ENCODE data around the gene VIL1.

Gene VIL1

DNA sequence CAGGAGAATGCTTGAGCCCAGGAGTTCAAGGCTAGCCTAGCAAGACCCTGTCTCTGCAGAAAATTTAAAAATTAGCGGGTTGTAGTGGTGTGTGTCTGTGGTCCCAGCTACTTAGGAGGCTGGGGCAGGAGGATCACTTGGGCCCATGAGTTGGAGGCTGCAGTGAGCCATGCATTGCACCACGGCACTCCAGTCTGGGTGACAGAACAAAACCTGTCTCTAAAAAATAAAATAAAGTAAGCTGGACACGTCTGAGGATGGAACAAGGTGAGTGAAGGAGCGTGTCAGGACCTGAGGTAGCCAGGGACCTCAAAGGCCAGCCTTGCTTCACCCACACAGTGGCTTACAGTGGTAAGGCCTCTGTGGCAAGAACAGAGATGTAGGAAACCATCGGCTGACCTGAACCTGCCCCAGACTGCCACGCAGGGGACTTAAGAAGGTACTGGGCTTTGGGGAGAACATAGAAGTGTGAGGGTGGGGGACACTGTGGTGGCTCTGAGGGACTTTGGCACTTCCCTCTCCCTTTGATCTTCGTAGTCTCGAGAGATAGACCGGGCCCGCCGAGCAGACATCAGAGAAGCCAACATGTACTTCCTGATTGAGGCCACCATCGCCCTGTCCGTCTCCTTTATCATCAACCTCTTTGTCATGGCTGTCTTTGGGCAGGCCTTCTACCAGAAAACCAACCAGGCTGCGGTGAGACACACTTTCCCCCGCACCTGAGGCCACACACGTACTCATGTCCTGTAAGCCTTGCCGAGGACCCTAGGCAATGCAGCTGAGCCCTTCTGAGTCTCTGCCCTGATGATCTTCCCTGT, 29.4 kb upstream of the VIL1 start (continued):
- TF ChIP-seq, protein P1, sequence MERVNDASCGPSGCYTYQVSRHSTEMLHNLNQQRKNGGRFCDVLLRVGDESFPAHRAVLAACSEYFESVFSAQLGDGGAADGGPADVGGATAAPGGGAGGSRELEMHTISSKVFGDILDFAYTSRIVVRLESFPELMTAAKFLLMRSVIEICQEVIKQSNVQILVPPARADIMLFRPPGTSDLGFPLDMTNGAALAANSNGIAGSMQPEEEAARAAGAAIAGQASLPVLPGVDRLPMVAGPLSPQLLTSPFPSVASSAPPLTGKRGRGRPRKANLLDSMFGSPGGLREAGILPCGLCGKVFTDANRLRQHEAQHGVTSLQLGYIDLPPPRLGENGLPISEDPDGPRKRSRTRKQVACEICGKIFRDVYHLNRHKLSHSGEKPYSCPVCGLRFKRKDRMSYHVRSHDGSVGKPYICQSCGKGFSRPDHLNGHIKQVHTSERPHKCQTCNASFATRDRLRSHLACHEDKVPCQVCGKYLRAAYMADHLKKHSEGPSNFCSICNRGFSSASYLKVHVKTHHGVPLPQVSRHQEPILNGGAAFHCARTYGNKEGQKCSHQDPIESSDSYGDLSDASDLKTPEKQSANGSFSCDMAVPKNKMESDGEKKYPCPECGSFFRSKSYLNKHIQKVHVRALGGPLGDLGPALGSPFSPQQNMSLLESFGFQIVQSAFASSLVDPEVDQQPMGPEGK (tag by site-specific recombination; IDR thresholded peaks at IDR 0.05): no peak
- no peak for TF ChIP-seq ZNF174 (tag by site-specific recombination; IDR thresholded peaks at IDR 0.05)
- no peak for TF ChIP-seq RBAK (tag by site-specific recombination; IDR thresholded peaks at IDR 0.05)

DNA sequence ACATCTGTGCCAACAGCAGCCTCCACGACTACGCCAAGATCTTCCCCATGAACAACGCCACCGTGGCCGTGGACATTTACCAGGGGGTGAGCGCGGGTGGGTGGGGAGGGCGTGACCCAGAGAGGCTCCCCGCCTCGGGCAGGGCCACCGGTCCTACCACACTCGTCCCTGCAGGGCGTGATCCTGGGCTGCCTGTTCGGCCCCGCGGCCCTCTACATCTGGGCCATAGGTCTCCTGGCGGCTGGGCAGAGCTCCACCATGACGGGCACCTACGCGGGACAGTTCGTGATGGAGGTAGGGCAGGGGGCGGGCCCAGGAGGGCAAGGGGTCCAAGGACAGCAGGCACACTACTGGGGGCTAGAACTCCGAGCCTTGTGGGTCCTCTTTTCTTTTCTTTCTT, 27.7 kb upstream of the VIL1 start:
- 0 out of 2 replicates have a peak, but pooled peaks cover 4% of the 10 kb centered on the region for H3K4me1 ChIP-seq (ENCODE audit: control insufficient read depth, insufficient read depth, low read length)
- POLR2A ChIA-PET: interaction anchor here (0.6 kb wide), 1 partner anchor 317 kb away, joined by 6 read pairs; no protein-coding TSS in a partner anchor
- no peaks in the 10 kb centered on the region for H3K36me3 ChIP-seq (ENCODE audit: control insufficient read depth in 2 of 2, insufficient read depth in 1 of 2, low read length in 2 of 2)
- no peak overlapping the region for H3K4me3 ChIP-seq (ENCODE audit: low read depth, low read length)
- CTCF ChIA-PET: no interaction called here
- H3K27ac ChIP-seq (ENCODE audit: extremely low read depth, low read depth, low read length): no peak overlapping the region
- no peaks in the 10 kb centered on the region for H3K9me3 ChIP-seq (ENCODE audit: control insufficient read depth, insufficient read depth, low read depth, low read length)
- TF ChIP-seq ZNF677 (tag by site-specific recombination; IDR thresholded peaks at IDR 0.05): no peak
- no peak for TF ChIP-seq ZNF658 (tag by site-specific recombination; IDR thresholded peaks at IDR 0.05)
- TF ChIP-seq ZNF214 (tag by site-specific recombination; IDR thresholded peaks at IDR 0.05; ENCODE audit: borderline replicate concordance): no peak
- TF ChIP-seq ZNF660 (tag by site-specific recombination; IDR thresholded peaks at IDR 0.05): no peak
- no peak for TF ChIP-seq ZNF433 (tag by site-specific recombination; IDR thresholded peaks at IDR 0.05; ENCODE audit: low read depth)
- TF ChIP-seq, protein P2, sequence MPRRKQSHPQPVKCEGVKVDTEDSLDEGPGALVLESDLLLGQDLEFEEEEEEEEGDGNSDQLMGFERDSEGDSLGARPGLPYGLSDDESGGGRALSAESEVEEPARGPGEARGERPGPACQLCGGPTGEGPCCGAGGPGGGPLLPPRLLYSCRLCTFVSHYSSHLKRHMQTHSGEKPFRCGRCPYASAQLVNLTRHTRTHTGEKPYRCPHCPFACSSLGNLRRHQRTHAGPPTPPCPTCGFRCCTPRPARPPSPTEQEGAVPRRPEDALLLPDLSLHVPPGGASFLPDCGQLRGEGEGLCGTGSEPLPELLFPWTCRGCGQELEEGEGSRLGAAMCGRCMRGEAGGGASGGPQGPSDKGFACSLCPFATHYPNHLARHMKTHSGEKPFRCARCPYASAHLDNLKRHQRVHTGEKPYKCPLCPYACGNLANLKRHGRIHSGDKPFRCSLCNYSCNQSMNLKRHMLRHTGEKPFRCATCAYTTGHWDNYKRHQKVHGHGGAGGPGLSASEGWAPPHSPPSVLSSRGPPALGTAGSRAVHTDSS (tag by site-specific recombination; IDR thresholded peaks at IDR 0.05): no peak
- TF ChIP-seq ZNF404 (tag by site-specific recombination; IDR thresholded peaks at IDR 0.05): no peak
- no peak for TF ChIP-seq BCL11A (tag by site-specific recombination; IDR thresholded peaks at IDR 0.05; ENCODE audit: low read depth)
- no peak for TF ChIP-seq MZF1 (tag by site-specific recombination; IDR thresholded peaks at IDR 0.05; ENCODE audit: borderline replicate concordance)
- TF ChIP-seq, protein P3, sequence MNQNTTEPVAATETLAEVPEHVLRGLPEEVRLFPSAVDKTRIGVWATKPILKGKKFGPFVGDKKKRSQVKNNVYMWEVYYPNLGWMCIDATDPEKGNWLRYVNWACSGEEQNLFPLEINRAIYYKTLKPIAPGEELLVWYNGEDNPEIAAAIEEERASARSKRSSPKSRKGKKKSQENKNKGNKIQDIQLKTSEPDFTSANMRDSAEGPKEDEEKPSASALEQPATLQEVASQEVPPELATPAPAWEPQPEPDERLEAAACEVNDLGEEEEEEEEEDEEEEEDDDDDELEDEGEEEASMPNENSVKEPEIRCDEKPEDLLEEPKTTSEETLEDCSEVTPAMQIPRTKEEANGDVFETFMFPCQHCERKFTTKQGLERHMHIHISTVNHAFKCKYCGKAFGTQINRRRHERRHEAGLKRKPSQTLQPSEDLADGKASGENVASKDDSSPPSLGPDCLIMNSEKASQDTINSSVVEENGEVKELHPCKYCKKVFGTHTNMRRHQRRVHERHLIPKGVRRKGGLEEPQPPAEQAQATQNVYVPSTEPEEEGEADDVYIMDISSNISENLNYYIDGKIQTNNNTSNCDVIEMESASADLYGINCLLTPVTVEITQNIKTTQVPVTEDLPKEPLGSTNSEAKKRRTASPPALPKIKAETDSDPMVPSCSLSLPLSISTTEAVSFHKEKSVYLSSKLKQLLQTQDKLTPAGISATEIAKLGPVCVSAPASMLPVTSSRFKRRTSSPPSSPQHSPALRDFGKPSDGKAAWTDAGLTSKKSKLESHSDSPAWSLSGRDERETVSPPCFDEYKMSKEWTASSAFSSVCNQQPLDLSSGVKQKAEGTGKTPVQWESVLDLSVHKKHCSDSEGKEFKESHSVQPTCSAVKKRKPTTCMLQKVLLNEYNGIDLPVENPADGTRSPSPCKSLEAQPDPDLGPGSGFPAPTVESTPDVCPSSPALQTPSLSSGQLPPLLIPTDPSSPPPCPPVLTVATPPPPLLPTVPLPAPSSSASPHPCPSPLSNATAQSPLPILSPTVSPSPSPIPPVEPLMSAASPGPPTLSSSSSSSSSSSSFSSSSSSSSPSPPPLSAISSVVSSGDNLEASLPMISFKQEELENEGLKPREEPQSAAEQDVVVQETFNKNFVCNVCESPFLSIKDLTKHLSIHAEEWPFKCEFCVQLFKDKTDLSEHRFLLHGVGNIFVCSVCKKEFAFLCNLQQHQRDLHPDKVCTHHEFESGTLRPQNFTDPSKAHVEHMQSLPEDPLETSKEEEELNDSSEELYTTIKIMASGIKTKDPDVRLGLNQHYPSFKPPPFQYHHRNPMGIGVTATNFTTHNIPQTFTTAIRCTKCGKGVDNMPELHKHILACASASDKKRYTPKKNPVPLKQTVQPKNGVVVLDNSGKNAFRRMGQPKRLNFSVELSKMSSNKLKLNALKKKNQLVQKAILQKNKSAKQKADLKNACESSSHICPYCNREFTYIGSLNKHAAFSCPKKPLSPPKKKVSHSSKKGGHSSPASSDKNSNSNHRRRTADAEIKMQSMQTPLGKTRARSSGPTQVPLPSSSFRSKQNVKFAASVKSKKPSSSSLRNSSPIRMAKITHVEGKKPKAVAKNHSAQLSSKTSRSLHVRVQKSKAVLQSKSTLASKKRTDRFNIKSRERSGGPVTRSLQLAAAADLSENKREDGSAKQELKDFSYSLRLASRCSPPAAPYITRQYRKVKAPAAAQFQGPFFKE (tag by site-specific recombination; IDR thresholded peaks at IDR 0.05; ENCODE audit: borderline replicate concordance): no peak
- no peak for TF ChIP-seq ZNF621 (tag by site-specific recombination; IDR thresholded peaks at IDR 0.05)
- TF ChIP-seq, protein P4, sequence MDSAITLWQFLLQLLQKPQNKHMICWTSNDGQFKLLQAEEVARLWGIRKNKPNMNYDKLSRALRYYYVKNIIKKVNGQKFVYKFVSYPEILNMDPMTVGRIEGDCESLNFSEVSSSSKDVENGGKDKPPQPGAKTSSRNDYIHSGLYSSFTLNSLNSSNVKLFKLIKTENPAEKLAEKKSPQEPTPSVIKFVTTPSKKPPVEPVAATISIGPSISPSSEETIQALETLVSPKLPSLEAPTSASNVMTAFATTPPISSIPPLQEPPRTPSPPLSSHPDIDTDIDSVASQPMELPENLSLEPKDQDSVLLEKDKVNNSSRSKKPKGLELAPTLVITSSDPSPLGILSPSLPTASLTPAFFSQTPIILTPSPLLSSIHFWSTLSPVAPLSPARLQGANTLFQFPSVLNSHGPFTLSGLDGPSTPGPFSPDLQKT (IDR thresholded peaks at IDR 0.05; ENCODE audit: borderline replicate concordance, low read depth, low read length): no peak
- TF ChIP-seq KLF1 (tag by site-specific recombination; IDR thresholded peaks at IDR 0.05): no peak
- TF ChIP-seq ZNF555 (tag by site-specific recombination; conservative IDR thresholded peaks at IDR 0.05): no peak
- TF ChIP-seq, protein P5, sequence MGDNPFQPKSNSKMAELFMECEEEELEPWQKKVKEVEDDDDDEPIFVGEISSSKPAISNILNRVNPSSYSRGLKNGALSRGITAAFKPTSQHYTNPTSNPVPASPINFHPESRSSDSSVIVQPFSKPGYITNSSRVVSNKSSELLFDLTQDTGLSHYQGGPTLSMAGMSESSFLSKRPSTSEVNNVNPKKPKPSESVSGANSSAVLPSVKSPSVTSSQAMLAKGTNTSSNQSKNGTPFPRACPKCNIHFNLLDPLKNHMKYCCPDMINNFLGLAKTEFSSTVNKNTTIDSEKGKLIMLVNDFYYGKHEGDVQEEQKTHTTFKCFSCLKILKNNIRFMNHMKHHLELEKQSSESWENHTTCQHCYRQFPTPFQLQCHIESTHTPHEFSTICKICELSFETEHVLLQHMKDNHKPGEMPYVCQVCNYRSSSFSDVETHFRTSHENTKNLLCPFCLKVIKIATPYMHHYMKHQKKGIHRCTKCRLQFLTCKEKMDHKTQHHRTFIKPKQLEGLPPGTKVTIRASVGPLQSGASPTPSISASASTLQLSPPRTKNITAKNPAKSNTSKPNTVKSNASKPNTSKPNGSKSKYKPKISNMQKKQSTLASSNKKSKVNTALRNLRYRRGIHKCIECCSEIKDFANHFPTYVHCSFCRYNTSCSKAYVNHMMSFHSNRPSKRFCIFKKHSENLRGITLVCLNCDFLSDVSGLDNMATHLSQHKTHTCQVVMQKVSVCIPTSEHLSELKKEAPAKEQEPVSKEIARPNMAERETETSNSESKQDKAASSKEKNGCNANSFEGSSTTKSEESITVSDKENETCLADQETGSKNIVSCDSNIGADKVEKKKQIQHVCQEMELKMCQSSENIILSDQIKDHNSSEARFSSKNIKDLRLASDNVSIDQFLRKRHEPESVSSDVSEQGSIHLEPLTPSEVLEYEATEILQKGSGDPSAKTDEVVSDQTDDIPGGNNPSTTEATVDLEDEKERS (tag by site-specific recombination; IDR thresholded peaks at IDR 0.05): no peak
- TF ChIP-seq HOXD13 (CRISPR knock-in tag; IDR thresholded peaks at IDR 0.05; ENCODE audit: borderline replicate concordance): no peak
- TF ChIP-seq, protein P6, sequence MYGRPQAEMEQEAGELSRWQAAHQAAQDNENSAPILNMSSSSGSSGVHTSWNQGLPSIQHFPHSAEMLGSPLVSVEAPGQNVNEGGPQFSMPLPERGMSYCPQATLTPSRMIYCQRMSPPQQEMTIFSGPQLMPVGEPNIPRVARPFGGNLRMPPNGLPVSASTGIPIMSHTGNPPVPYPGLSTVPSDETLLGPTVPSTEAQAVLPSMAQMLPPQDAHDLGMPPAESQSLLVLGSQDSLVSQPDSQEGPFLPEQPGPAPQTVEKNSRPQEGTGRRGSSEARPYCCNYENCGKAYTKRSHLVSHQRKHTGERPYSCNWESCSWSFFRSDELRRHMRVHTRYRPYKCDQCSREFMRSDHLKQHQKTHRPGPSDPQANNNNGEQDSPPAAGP (tag by site-specific recombination; IDR thresholded peaks at IDR 0.05): no peak
- no peak for TF ChIP-seq ZNF19 (tag by site-specific recombination; IDR thresholded peaks at IDR 0.05; ENCODE audit: low read depth)
